GM21381 (cell line): Measurements from ENCODE around the gene PDE4D.
"Not testable (repeated sequence)": the region's sequence is repeated elsewhere in the genome, so short reads cannot be mapped to it uniquely, and the experiment has no call there.

Experiments used
- ATAC-seq: cut with Tn5 transposase; IDR thresholded peaks from one replicate; pipeline ENCODE4 v1.9.1; 2021; ENCODE audit warnings: mild to moderate bottlenecking, moderate library complexity; ENCODE audit not compliant: unreplicated experiment

Gene PDE4D

DNA sequence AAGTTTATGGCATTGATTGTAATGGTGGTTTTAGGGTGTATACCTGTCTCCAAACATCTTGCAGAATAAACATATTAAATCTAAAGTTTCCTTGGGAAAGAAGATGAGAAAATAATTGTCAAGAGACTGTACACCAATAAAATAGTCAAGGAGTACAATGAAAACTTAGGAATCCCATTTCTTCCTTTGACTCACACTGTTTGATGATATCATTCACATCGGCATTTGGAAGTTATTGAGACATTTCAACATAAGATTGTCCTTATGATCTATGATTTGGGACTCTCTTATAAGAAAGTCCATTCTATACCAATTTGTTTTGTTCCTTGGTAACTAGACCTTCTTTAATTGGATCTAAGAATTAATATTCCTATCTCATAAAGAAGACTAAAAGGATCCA, 828.0 kb downstream of the PDE4D start:
- ATAC-seq, result no peak

- ATAC-seq, result no peak
These were observed 829.2 kb downstream of the PDE4D start for GRCh38 chr5:59064293-59064692.

GRCh38 chr5:59062986-59063683, 830.4 kb downstream of the PDE4D start:
- no peak for ATAC-seq

- no peak for ATAC-seq
These were observed 832.1 kb downstream of the PDE4D start for GRCh38 chr5:59061377-59061776.

DNA sequence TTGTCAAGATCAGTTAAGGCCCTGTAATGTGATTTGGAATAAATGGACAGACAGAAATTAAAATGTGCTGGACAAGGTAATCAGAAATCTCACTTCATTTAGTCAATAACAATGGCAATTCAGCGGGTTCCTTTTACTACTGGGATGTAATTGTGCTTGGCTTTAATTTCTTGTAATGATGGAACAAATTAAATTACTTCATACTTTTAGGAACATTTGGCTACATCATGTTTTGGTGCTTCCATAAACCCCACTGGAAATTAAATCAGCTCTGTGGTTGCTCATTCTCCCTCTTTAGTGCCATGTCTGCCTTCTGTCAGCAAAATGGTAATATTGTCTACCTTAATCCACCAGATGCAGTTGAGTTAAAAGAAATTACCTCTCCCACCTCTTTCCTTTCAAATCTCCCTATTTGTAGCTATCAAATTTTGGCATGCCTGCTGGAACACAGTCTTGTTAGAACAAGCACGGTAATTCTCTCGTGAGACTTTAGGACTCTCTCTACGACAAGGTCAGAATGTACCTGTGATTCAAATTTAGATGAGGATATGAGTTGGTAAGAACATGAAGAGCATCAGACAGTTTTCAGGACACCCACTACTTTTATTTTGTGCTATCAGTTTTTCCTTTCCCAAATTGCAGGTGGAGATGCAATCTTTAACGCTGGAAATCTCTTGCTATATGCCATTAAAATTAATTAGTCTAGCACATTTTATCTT, 834.4 kb downstream of the PDE4D start:
- ATAC-seq, result no peak

DNA sequence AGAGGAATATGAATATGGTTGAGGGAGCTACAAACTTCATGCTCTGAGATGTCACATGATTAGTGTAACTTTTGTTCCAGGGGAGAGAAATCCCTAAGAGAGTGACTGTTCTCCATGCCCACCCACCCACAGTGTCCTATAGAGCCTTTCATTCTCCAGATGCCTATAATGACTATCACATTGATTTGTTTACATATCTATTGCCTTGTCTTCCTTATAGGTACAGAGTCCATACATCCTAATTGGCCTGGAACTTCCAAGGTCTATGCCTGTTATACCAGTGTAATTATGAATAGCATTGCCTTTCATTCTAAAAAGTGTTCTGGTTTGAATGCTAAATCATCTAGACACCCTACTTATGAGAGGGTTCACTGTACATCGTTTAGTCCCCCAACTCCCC, 835.3 kb downstream of the PDE4D start:
- ATAC-seq, result no peak

GRCh38 chr5:59056599-59056998, 836.9 kb downstream of the PDE4D start:
- ATAC-seq, result not testable (repeated sequence)

DNA sequence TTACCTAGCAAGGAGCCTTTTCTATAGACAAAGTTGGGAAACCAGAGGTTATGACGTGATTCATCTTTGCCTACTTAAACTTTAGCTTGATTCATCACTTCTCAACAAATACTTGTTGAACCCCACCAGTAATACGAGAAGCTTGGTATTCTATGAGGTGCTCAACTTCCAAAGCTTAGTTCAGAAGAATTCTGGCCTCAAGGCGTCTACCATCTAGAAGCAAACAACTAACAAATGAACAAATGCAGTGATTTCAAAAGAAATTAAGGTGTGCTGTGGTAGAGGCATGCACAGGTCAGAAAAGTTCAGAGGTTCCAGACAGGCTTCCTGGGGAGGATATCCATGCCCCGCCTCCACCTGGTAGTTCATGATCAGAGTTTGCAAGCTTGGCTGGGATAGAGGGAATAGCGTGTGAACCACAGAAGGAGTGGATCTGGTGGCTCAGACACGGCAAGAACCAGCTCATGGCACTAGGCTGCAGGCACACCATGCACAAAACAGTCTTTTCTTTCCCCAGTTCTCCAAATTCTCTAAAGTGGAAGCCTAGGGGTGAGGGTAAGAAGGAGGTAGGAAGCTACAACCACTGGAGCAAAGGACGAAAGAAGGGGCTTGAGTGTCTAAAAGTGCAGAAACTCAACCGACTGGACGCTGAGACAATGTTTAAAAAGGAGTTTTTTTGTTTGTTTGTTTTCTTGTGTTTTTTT, 837.6 kb downstream of the PDE4D start:
- no peak for ATAC-seq

DNA sequence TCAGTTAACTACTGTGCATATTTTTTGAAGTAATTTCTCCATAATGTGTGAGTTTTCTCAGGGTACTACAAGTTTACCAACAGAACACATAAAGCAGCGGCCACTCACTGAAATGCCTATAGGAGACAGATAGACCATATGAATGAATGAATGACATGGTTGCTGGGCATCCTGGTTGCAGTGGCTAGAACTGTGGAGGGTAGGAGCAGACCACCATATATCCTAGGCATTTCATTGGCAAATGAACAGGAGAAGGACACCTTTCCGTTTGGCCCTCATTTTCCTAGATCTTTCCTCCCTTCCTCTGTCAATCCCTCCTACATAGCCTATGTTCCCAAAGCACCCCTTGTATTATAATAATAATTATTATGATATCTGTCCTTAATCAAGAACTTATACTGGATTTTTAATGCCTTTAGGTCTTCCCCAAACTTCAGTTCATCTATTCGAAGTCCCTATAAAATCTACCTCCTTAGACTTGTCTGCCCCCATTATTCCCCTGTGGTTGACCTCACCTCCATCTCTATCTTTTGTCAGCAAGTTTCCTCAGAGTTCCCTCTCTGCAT, 838.5 kb downstream of the PDE4D start:
- no peak for ATAC-seq

- ATAC-seq, result no peak
These were observed 841.6 kb downstream of the PDE4D start for GRCh38 chr5:59051951-59052350.

DNA sequence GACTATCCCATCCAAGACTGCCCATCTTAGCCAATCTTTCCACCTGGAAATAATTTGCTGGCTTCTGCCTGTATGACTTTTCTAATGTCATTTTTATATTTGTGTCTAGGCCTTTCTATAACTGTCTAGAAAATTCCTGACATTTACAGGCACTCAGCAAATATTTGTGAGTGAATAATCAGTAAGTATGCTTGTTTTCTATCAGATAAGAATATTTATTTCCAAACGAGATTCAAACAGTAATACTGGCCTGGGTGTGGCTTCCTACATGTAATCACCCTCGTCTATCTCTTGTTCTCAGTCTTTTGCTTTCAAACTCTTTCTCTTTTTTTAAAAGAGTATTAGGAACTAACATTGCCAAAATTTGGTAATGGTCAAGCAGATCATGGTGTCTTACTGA, 844.4 kb downstream of the PDE4D start:
- ATAC-seq, result no peak

DNA sequence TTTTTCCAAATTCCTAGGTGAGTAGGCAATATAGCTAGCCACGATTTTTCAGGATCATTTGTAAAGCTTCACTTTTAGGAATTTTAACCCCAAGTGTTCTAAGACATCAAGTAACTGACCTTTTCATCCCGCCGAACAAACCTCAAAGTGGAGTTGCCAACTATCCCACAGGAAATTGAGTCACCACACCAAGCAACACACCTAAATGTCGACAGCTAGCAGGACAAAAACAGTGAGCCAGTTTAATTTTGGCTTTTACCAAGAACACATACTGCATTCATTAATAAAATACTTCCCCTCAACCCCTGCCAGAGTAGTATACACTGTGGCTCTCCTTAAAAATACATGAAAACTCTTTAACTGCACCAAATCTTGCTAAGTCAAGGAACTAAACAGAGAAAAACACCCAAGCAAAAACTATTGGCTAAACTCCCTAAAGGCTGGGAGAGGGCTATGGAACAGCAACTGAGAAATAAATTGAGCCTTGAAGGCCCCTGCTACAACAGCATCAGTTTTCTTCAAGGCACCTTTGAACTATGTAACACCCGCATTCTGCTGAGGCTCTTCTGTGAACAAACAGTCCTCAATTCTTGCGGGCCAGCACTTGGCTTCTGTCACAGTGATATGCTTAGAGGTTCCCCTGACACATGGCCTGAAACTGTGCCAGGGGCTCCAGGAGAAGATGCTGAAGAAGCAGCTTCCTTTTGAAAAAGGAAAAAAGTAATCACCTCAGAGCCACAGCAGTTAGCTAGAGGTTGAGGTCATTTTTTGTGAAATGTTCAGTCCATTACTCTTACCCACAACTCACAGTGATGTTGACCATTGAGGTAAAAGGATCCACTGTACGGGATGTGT, 851.1 kb downstream of the PDE4D start:
- no peak for ATAC-seq

DNA sequence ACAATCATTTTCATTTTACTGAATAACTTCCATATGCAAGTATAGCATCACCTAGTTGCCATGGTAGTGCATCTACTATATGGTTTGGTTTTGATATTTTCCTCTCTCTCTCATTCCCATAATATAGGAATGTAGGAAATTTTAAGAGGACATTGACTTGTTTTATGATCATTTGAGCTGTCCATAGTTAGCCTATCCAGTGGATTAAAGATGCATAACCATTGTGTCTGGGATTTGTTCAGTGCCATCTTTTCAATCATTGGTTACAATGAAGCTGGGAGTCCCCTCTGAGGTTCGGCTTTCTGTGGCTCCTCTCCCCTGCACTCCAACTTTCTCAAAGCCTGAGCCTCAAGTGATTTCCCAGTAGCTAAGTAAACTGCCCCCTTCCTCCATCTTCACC, 852.2 kb downstream of the PDE4D start:
- no peak for ATAC-seq

DNA sequence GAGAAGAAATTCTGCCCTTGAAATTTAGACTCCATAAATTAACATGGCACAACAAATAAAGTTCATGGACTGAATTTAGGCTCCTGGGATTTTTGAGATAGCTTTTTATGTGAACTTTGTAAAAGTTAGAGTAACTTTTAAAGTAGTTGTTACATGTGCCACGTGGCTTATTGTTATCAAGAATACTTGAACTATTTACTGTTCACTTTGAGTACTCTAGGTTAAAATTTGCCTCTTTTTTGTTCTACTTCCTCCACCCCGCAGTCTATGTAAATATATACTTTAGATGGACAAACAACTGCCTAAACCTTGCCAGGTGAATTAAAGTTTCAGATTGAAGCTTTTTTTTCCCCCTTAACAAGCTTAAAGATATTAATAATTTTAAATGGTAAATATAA, 852.7 kb downstream of the PDE4D start:
- ATAC-seq, result no peak

GRCh38 chr5:59040024-59040803, 853.3 kb downstream of the PDE4D start:
- no peak for ATAC-seq

DNA sequence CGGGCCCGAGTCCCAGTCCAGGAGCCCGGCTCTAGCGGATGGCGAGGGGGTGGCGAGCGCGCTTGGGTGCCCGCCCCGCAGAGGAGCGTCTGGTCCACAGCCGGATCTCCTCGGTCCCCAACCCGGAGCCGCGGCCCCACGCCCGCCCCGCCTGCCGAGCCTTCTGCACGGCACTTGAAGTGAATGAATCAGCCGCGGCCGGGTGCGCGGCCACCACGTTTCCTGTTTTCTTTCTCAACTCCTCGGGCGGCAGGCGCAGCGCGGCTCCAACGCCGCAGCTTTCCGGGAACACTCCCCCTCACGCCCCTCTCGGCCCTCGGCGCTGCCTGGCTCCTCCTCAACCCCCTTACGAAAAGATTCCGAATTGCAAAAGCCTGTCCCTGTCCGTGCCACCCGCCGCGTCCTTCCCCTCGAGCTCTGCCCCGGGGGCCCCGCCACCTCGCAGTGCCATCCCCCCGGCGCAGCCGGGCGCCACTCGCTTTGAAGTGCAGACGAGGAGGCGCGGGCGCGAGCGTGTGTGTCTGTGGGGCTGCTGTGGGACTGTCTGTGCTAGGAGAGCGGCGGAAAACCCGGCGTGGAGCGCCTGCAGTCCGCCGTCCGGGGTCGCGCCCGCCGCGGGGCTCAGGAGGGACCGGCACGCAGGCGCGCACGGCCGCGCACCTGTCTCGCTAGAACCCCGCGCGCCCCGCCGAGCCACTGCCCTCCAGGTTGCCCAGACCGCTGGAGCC, 854.1 kb downstream of the PDE4D start:
- peak; percentile 69 for ATAC-seq

GRCh38 chr5:59038798-59039295, 854.7 kb downstream of the PDE4D start:
- no peak for ATAC-seq

DNA sequence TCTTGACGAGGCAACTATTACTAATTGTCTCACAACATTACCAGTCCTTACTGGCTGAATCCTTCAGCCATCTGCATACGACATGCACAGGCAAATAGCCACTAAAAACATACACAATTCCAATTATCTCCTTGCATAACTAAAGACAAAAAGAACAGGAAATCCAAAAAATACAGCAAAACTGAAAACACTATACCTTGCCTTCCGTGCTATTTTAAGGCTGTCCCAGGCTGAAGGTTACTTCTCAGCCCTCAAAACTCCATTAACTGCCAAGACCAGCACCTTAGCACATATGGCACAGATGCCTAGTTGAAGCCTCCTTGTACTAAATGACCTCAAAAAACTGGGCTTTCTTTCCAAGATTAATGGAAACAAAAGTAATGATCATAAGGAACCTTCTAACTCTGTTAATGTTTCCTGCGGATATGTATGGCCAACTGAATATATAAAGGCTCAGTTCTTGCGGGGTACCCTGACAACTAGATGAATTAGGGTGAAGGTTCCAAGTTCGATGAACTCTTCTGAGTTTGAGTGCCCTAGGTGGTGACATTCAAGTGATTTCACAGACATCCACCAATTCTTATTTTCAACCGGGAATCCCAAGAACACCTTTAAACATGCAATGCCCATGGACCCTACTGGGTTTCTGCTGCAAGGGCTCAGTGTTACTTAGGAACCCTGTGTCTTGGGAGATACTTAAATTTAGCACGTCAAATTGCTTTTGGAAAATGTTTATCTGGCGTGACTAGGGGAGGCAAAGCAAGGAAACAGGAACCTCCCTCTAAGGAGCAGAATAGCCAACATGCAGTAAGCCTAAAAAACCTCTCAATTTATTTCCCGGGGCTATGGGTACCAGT, 855.4 kb downstream of the PDE4D start:
- ATAC-seq, result no peak
